ENCODE data around the gene CUL3.

The CUL3 gene

GRCh38 chr2:224421065-224421464, 164.1 kb downstream of the CUL3 start:
- DNase-seq (ENCODE audit: low read depth): no peak

Measured in EH (cell line).